HG02623 (cell line): Measurements from ENCODE around the gene NRARP.
"Not testable (repeated sequence)": the region's sequence is repeated elsewhere in the genome, so short reads cannot be mapped to it uniquely, and the experiment has no call there.

ENCODE experiments used
- ATAC-seq: cut with Tn5 transposase; IDR thresholded peaks from one replicate; pipeline ENCODE4 v1.9.1; 2021; ENCODE audit warnings: moderate library complexity; ENCODE audit not compliant: unreplicated experiment

NRARP gene

GRCh38 chr9:137264067-137264466 is 38.0 kb downstream of the NRARP start:
- ATAC-seq = no peak

- ATAC-seq = no peak
These were observed 38.6 kb downstream of the NRARP start for GRCh38 chr9:137263506-137263905.

GRCh38 chr9:137262909-137263285 is 39.2 kb downstream of the NRARP start:
- ATAC-seq = no peak

- ATAC-seq = not testable (repeated sequence)
These were observed 39.7 kb downstream of the NRARP start for GRCh38 chr9:137262173-137262908.

- no peak for ATAC-seq
These were observed 45.2 kb downstream of the NRARP start for GRCh38 chr9:137256856-137257255.

- ATAC-seq = no peak
These were observed 45.7 kb downstream of the NRARP start for GRCh38 chr9:137256362-137256761.

GRCh38 chr9:137255448-137256114 is 46.5 kb downstream of the NRARP start:
- peak; percentile 13 for ATAC-seq

- ATAC-seq = peak; percentile 76
These were observed 47.2 kb downstream of the NRARP start, which contains the start of gene NELFB for GRCh38 chr9:137254624-137255447. NELFB (plus strand) TSS chr9:137255327.

- no peak for ATAC-seq
These were observed 48.1 kb downstream of the NRARP start for GRCh38 chr9:137253717-137254623.

GRCh38 chr9:137252555-137253506 is 49.2 kb downstream of the NRARP start:
- ATAC-seq = no peak

GRCh38 chr9:137251490-137252268 is 50.4 kb downstream of the NRARP start:
- no peak for ATAC-seq

GRCh38 chr9:137251194-137251461 is 50.9 kb downstream of the NRARP start, which contains the start of gene STPG3:
STPG3 (plus strand) TSS chr9:137251286; CDS start chr9:137251287, 1 bp downstream.
- no peak for ATAC-seq

- ATAC-seq = no peak
These were observed 51.5 kb downstream of the NRARP start for GRCh38 chr9:137250329-137251193.
